Memory B cell (primary cell): Measurements from ENCODE around the gene TAF10.

Experiments
- ATAC-seq: fragments of 150-1000 bp; cut with Tn5 transposase; 2 replicates; pipeline ENCODE4 v1.10.0; 2021; ENCODE audit warnings: low read depth, mild to moderate bottlenecking, moderate library complexity
- DNase-seq, 2 donors: peaks; one replicate each; pipeline ENCODE4 v3.0.0; 2022; ENCODE audit warnings: low spot score in 2 of 2
- H3K27ac Mint-ChIP-seq: one replicate; pipeline ENCODE4 v1.8.0; 2022; ENCODE audit warnings: mild to moderate bottlenecking, moderate library complexity, mixed read lengths
- H3K27me3 Mint-ChIP-seq: one replicate; pipeline ENCODE4 v1.8.0; 2022; ENCODE audit warnings: mixed read lengths
- H3K36me3 Mint-ChIP-seq: one replicate; pipeline ENCODE4 v1.8.0; 2022; ENCODE audit warnings: mild to moderate bottlenecking, mixed read lengths
- H3K4me1 Mint-ChIP-seq: one replicate; pipeline ENCODE4 v1.8.0; 2022; ENCODE audit warnings: mixed read lengths
- H3K4me3 Mint-ChIP-seq: one replicate; pipeline ENCODE4 v1.8.0; 2022; ENCODE audit warnings: mild to moderate bottlenecking, moderate library complexity, mixed read lengths
- H3K9me3 Mint-ChIP-seq: one replicate; pipeline ENCODE4 v1.8.0; 2022; ENCODE audit warnings: mixed read lengths

TAF10 gene

GRCh38 chr11:6634534-6634933, 22.5 kb upstream of the TAF10 start:
- Mint-ChIP-seq H3K36me3 (no peaks in the 10 kb centered on the region), H3K4me3 (no peak overlapping the region), H3K4me1 (peaks cover 2% of the 10 kb centered on the region), H3K9me3 (no peaks in the 10 kb centered on the region), H3K27ac (no peak overlapping the region), H3K27me3 (no peaks in the 10 kb centered on the region)
- no peak for ATAC-seq
- no peak for DNase-seq

- no peak overlapping the region for H3K4me3 Mint-ChIP-seq
- H3K9me3 Mint-ChIP-seq: no peaks in the 10 kb centered on the region
- no peaks in the 10 kb centered on the region for H3K27me3 Mint-ChIP-seq
- no peaks in the 10 kb centered on the region for H3K4me1 Mint-ChIP-seq
- DNase-seq (no peak), ATAC-seq (no peak)
- H3K27ac Mint-ChIP-seq: no peak overlapping the region
- H3K36me3 Mint-ChIP-seq: no peaks in the 10 kb centered on the region
These were observed 21.7 kb upstream of the TAF10 start for GRCh38 chr11:6633422-6634408.

GRCh38 chr11:6632116-6633073, 20.4 kb upstream of the TAF10 start:
- Mint-ChIP-seq H3K9me3 (no peaks in the 10 kb centered on the region), H3K4me1 (peaks cover 8% of the 10 kb centered on the region), H3K27me3 (no peaks in the 10 kb centered on the region), H3K36me3 (no peaks in the 10 kb centered on the region), H3K4me3 (no peak overlapping the region), H3K27ac (no peak overlapping the region)
- DNase-seq (no peak), ATAC-seq (no peak)

GRCh38 chr11:6631361-6631890, 19.4 kb upstream of the TAF10 start:
- Mint-ChIP-seq H3K27ac (no peak overlapping the region), H3K27me3 (no peaks in the 10 kb centered on the region), H3K36me3 (no peaks in the 10 kb centered on the region), H3K4me1 (peaks cover 14% of the 10 kb centered on the region), H3K9me3 (no peaks in the 10 kb centered on the region), H3K4me3 (no peak overlapping the region)
- no peak for ATAC-seq
- DNase-seq: no peak

GRCh38 chr11:6630632-6631291, 18.7 kb upstream of the TAF10 start:
- Mint-ChIP-seq H3K27ac (no peak overlapping the region), H3K36me3 (no peaks in the 10 kb centered on the region), H3K9me3 (no peaks in the 10 kb centered on the region), H3K4me1 (peaks cover 15% of the 10 kb centered on the region), H3K4me3 (no peak overlapping the region), H3K27me3 (no peaks in the 10 kb centered on the region)
- DNase-seq: no peak
- no peak for ATAC-seq

- peaks cover 15% of the 10 kb centered on the region for H3K4me1 Mint-ChIP-seq
- no peak for ATAC-seq
- H3K4me3 Mint-ChIP-seq: no peak overlapping the region
- no peaks in the 10 kb centered on the region for H3K27me3 Mint-ChIP-seq
- no peaks in the 10 kb centered on the region for H3K36me3 Mint-ChIP-seq
- no peaks in the 10 kb centered on the region for H3K9me3 Mint-ChIP-seq
- DNase-seq: no peak
- no peak overlapping the region for H3K27ac Mint-ChIP-seq
These were observed 18.0 kb upstream of the TAF10 start for GRCh38 chr11:6629892-6630631.

GRCh38 chr11:6629573-6629891, 17.5 kb upstream of the TAF10 start:
- no peaks in the 10 kb centered on the region for H3K27me3 Mint-ChIP-seq
- no peak for ATAC-seq
- H3K36me3 Mint-ChIP-seq: no peaks in the 10 kb centered on the region
- H3K4me1 Mint-ChIP-seq: peaks cover 15% of the 10 kb centered on the region
- no peak overlapping the region for H3K4me3 Mint-ChIP-seq
- DNase-seq: no peak
- no peaks in the 10 kb centered on the region for H3K9me3 Mint-ChIP-seq
- H3K27ac Mint-ChIP-seq: no peak overlapping the region

GRCh38 chr11:6628526-6628925, 16.5 kb upstream of the TAF10 start:
- Mint-ChIP-seq H3K4me1 (peaks cover 15% of the 10 kb centered on the region), H3K9me3 (no peaks in the 10 kb centered on the region), H3K27ac (no peak overlapping the region), H3K4me3 (no peak overlapping the region), H3K27me3 (no peaks in the 10 kb centered on the region), H3K36me3 (no peaks in the 10 kb centered on the region)
- DNase-seq: no peak
- no peak for ATAC-seq

GRCh38 chr11:6627762-6628241, 15.8 kb upstream of the TAF10 start:
- peaks cover 15% of the 10 kb centered on the region for H3K4me1 Mint-ChIP-seq
- ATAC-seq (peak; percentile 99), DNase-seq (no peak)
- H3K4me3 Mint-ChIP-seq: peak overlapping the region; percentile 4
- H3K27ac Mint-ChIP-seq: no peak overlapping the region
- no peaks in the 10 kb centered on the region for H3K27me3 Mint-ChIP-seq
- H3K36me3 Mint-ChIP-seq: no peaks in the 10 kb centered on the region
- no peaks in the 10 kb centered on the region for H3K9me3 Mint-ChIP-seq

GRCh38 chr11:6626971-6627761, 15.2 kb upstream of the TAF10 start:
- DNase-seq (no peak), ATAC-seq (no peak)
- no peak overlapping the region for H3K27ac Mint-ChIP-seq
- H3K36me3 Mint-ChIP-seq: no peaks in the 10 kb centered on the region
- no peaks in the 10 kb centered on the region for H3K27me3 Mint-ChIP-seq
- peaks cover 15% of the 10 kb centered on the region for H3K4me1 Mint-ChIP-seq
- H3K9me3 Mint-ChIP-seq: no peaks in the 10 kb centered on the region
- peak overlapping the region; percentile 14 for H3K4me3 Mint-ChIP-seq

GRCh38 chr11:6625832-6626420, 13.9 kb upstream of the TAF10 start:
- ATAC-seq (no peak), DNase-seq (no peak)
- Mint-ChIP-seq H3K36me3 (no peaks in the 10 kb centered on the region), H3K4me3 (no peak overlapping the region), H3K4me1 (peaks cover 15% of the 10 kb centered on the region), H3K27me3 (no peaks in the 10 kb centered on the region), H3K9me3 (no peaks in the 10 kb centered on the region), H3K27ac (no peak overlapping the region)

GRCh38 chr11:6625156-6625831, 13.3 kb upstream of the TAF10 start:
- H3K27ac Mint-ChIP-seq: no peak overlapping the region
- H3K27me3 Mint-ChIP-seq: no peaks in the 10 kb centered on the region
- H3K4me1 Mint-ChIP-seq: peaks cover 15% of the 10 kb centered on the region
- no peaks in the 10 kb centered on the region for H3K9me3 Mint-ChIP-seq
- no peak overlapping the region for H3K4me3 Mint-ChIP-seq
- H3K36me3 Mint-ChIP-seq: no peaks in the 10 kb centered on the region
- no peak for ATAC-seq
- DNase-seq: no peak
